Measurements from ENCODE around the gene PTH1R.
A peak's percentile ranks its signal among the peaks of the same experiment; 100 is the strongest.

PTH1R gene

GRCh38 chr3:46845860-46846623 lies 31.5 kb upstream of the PTH1R start:
- no peak overlapping the region for H3K27ac Mint-ChIP-seq
- ATAC-seq, result peak; percentile 86

GRCh38 chr3:46846624-46847542 lies 30.6 kb upstream of the PTH1R start:
- no peak for ATAC-seq
- H3K4me1 Mint-ChIP-seq, result peaks cover 7% of the 10 kb centered on the region
- DNase-seq, result no peak
- no peak overlapping the region for H3K4me3 Mint-ChIP-seq
- no peaks in the 10 kb centered on the region for H3K27me3 Mint-ChIP-seq
- H3K36me3 Mint-ChIP-seq (ENCODE audit: low read depth), result no peaks in the 10 kb centered on the region
- peaks cover 18% of the 10 kb centered on the region for H3K9me3 Mint-ChIP-seq
- no peak overlapping the region for H3K27ac Mint-ChIP-seq

More at GRCh38 chr3:46845860-46846623, 31.5 kb upstream of the PTH1R start:
- Mint-ChIP-seq H3K27me3 (no peaks in the 10 kb centered on the region), H3K9me3 (peaks cover 25% of the 10 kb centered on the region), H3K36me3 (ENCODE audit: low read depth) (no peaks in the 10 kb centered on the region), H3K4me3 (peak overlapping the region; percentile 42), H3K4me1 (peaks cover 7% of the 10 kb centered on the region)
- peak; percentile 73 for DNase-seq

- Mint-ChIP-seq H3K4me3 (no peak overlapping the region), H3K9me3 (peaks cover 9% of the 10 kb centered on the region), H3K27ac (no peak overlapping the region), H3K4me1 (peaks cover 7% of the 10 kb centered on the region), H3K36me3 (ENCODE audit: low read depth) (no peaks in the 10 kb centered on the region), H3K27me3 (no peaks in the 10 kb centered on the region)
- ATAC-seq, result no peak
- no peak for DNase-seq
Observed at GRCh38 chr3:46847744-46848143, 29.8 kb upstream of the PTH1R start.

DNA sequence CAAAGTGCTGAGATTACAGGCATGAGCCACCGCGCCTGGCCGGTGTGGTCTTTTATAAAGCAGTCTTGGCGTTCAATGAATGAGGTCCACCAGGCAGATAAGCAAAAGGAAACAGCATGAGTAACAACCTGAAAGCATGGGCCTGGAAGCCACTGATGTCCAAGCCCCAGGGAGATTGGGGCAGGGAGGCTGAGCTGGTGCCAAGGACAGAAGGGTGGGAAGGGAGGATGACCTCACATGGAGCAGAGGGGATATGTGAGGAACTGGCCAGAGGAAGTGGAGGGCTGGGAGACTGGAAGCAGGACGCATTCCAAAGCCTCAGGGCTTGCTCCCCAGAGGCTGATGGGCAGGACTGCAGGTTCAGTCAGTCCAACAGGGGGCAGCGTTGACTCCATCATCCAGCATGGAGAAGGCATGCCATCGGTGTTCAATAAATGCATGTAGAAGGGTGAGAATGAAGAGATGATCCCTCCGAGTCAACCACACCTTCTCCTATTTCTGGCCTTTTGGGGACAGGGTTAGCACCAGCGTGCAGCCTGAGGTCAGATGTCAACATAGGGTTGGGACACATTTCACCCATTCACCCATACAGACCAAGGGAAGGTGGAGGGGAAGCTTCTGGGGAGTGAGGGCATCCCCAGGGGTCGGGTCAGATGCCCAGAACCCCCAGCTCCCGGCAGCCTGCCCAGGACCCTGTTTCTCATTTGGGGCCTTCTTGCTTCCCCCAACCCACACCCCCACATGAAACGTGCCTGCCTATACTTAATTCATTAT lies 29.1 kb upstream of the PTH1R start:
- DNase-seq, result peak; percentile 60
- no peak overlapping the region for H3K4me3 Mint-ChIP-seq

DNA sequence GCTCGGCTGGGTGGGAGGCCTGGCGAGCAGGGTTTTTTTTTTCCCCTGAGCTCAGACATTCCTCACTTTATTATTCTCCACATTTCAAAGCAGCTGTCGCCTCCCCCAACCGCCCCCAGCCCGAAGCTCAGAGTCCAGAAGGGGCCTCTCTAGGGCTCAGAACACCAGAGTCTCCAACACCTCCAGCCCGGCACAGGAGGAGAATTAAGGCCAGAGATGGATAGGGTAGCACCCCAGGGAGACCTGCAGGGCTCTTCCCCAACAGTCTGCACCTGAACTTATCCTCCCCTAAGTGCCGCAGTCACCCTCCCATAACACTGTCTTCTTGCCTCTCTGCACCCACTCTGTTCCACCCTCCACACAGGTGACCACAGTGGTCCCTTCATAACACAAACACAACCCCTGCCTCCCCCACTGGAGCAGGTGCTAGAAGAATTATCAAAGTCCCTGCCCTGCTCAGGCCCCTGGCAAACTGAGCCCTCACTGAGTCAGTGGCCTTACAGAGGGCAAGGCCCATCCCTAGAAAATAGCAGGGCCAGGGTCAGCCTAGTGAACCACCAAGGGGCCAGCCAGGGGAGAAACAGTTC lies 28.4 kb upstream of the PTH1R start:
- H3K9me3 Mint-ChIP-seq, result no peaks in the 10 kb centered on the region
- no peak overlapping the region for H3K27ac Mint-ChIP-seq
- no peaks in the 10 kb centered on the region for H3K27me3 Mint-ChIP-seq
- DNase-seq, result peak; percentile 0
- H3K4me1 Mint-ChIP-seq, result peaks cover 7% of the 10 kb centered on the region
- ATAC-seq, result no peak
- no peaks in the 10 kb centered on the region for H3K36me3 Mint-ChIP-seq (ENCODE audit: low read depth)
- H3K4me3 Mint-ChIP-seq, result no peak overlapping the region

More for the DNA sequence above, 29.1 kb upstream of the PTH1R start:
- Mint-ChIP-seq H3K27me3 (no peaks in the 10 kb centered on the region), H3K9me3 (peaks cover 3% of the 10 kb centered on the region), H3K27ac (no peak overlapping the region), H3K36me3 (ENCODE audit: low read depth) (no peaks in the 10 kb centered on the region), H3K4me1 (peaks cover 7% of the 10 kb centered on the region)
- no peak for ATAC-seq

GRCh38 chr3:46849686-46850467 lies 27.6 kb upstream of the PTH1R start:
- ATAC-seq, result no peak
- Mint-ChIP-seq H3K27ac (no peak overlapping the region), H3K4me1 (peaks cover 7% of the 10 kb centered on the region), H3K4me3 (no peak overlapping the region), H3K27me3 (no peaks in the 10 kb centered on the region), H3K9me3 (no peaks in the 10 kb centered on the region), H3K36me3 (ENCODE audit: low read depth) (no peaks in the 10 kb centered on the region)
- DNase-seq, result peak; percentile 0

DNA sequence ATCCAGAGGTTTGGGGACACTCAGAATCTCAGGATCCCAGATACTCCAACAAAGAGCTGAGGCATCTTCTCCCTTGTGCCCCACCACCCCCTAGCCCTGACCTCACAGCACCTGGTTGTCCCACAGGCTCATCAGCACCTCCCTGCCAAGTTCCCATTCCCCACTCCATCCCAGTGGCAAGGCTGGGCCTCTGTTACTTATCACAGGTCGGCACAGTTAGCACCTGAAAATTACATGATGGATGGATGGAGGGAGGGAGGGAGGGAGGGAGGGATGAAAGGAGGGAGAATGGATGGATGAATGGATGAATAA lies 27.1 kb upstream of the PTH1R start:
- DNase-seq (peak; percentile 0), ATAC-seq (no peak)
- H3K4me1 Mint-ChIP-seq, result peaks cover 2% of the 10 kb centered on the region
- no peaks in the 10 kb centered on the region for H3K9me3 Mint-ChIP-seq
- no peak overlapping the region for H3K4me3 Mint-ChIP-seq
- H3K27ac Mint-ChIP-seq, result no peak overlapping the region
- H3K36me3 Mint-ChIP-seq (ENCODE audit: low read depth), result no peaks in the 10 kb centered on the region
- H3K27me3 Mint-ChIP-seq, result no peaks in the 10 kb centered on the region

DNA sequence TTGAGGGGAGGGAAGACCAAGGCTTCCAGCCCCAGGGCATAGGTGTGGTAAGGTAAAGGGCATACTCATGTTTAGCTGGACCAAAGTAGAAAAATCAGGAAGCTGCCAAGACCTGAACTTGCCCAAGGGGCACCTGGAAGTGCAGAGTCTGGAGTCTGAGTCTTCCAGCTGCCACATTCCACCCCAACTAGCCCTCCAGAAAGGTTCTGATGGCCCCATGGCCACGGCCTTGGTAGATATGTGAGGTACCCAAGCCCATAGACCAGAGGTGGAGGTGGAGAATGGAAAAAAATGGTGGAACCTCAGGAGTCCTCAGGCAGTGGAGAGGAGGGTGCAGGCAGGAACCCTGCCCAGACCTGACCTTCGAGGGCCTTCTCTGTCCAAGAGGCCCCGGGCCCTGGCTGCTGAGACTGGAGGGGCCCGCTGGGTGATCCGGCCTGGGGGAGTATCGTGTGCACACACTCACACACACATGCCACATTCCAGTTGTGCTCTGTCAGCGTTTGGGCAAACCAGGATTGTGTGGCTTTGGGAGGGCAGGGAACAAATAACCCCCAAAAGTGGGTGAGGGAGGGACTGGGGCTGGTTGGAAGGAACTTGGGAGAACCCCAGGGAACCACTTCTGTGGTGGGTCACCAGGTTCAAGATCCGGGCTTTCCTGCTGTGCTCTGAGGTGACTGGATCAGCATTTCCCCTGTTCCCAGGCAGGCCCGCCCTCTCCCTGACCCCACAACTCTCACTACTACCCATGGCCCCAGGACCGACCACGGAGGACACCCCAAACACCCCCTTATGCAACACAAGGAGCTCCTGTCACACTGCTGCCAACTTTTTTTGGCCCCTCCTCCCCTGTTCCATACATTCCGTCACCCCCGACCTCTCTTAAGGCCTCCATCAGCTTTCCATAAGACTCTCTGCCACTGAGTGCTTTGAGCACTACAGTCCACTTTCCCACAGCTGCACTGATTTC lies 25.9 kb upstream of the PTH1R start:
- peaks cover 2% of the 10 kb centered on the region for H3K27me3 Mint-ChIP-seq

GRCh38 chr3:46852334-46852720 lies 25.2 kb upstream of the PTH1R start:
- Mint-ChIP-seq H3K36me3 (ENCODE audit: low read depth) (no peaks in the 10 kb centered on the region), H3K27ac (no peak overlapping the region), H3K4me3 (no peak overlapping the region), H3K9me3 (no peaks in the 10 kb centered on the region), H3K27me3 (peaks cover 2% of the 10 kb centered on the region), H3K4me1 (no peaks in the 10 kb centered on the region)
- no peak for ATAC-seq
- DNase-seq, result no peak

More for the DNA sequence above, 25.9 kb upstream of the PTH1R start:
- no peaks in the 10 kb centered on the region for H3K9me3 Mint-ChIP-seq
- ATAC-seq (no peak), DNase-seq (peak; percentile 0)
- H3K27ac Mint-ChIP-seq, result no peak overlapping the region
- no peak overlapping the region for H3K4me3 Mint-ChIP-seq
- H3K4me1 Mint-ChIP-seq, result no peaks in the 10 kb centered on the region
- H3K36me3 Mint-ChIP-seq (ENCODE audit: low read depth), result no peaks in the 10 kb centered on the region

DNA sequence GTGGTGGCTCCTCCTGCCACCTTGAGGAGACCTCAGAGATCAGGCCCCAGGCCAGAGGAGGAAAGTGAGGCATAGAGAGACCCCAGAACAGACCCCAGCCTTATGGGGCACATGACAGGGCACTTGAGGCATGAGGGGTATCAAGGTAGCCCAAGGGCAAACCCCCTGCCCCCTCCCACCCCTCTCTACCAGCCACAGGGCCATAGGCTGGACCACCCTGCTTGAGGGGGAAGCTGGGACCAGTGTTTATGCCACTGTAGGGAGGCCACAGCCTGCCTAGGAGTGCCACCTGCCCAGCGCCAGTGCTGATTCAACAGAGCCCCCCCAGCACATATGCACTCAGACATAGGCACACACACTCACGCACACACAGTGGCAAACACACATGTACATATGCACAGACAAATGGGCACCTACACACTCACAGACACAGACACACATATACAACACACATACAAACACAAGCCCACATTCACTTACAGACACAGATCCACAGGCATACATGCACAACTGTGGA lies 24.6 kb upstream of the PTH1R start:
- H3K27me3 Mint-ChIP-seq, result peaks cover 3% of the 10 kb centered on the region
- no peaks in the 10 kb centered on the region for H3K4me1 Mint-ChIP-seq
- no peaks in the 10 kb centered on the region for H3K36me3 Mint-ChIP-seq (ENCODE audit: low read depth)
- no peak for ATAC-seq
- H3K27ac Mint-ChIP-seq, result no peak overlapping the region
- H3K4me3 Mint-ChIP-seq, result no peak overlapping the region
- no peak for DNase-seq
- H3K9me3 Mint-ChIP-seq, result no peaks in the 10 kb centered on the region

DNA sequence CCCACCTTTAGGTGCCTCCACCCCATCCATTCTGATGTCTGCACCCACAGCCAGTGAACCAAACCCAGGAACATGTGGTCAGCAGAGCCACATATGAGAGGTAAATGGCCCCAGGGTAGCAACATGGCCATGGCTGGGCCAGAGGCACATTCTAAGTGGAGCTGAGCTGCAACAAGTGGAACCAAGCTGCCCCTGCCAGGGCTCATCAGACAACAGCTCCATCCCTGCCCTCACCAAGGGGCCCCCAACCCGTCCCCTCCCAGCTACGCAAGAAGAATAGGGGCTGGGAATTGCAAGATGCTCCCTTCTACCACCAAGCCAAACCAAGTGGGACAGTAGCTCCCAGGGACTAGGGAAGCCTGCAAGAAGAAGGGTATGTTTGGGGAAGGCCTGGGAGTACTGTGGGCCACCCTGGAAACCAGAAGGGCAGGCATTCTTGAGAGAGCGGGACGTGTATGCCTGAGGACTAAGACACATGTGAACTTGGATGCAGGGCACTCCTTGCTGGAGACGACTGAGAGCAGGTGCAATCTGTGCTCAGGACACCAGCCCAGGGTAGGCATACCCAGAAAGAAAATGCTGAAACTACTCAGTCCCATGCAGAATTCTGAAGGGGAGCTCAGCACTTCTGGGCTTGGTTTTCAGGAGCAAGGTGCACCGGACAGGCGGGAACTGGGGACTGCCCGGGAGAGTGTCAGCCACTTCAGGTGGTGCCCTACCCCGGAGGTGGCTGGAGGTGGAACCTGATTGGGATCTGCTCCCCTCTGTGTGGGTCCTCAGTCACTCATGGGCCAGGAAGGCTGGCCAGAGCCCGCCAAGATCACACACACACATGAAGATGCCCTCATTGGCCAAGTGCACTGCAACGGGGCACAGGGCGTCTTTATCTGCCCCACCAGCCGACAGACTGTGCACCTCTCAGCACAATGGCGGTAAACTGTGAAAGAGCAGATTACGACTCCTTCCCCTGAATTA lies 23.8 kb upstream of the PTH1R start:
- no peaks in the 10 kb centered on the region for H3K4me1 Mint-ChIP-seq
- DNase-seq, result peak; percentile 0
- peaks cover 5% of the 10 kb centered on the region for H3K27me3 Mint-ChIP-seq
- no peaks in the 10 kb centered on the region for H3K9me3 Mint-ChIP-seq
- H3K36me3 Mint-ChIP-seq (ENCODE audit: low read depth), result no peaks in the 10 kb centered on the region
- H3K27ac Mint-ChIP-seq, result no peak overlapping the region
- H3K4me3 Mint-ChIP-seq, result no peak overlapping the region
- ATAC-seq, result no peak

- Mint-ChIP-seq H3K36me3 (ENCODE audit: low read depth) (no peaks in the 10 kb centered on the region), H3K9me3 (no peaks in the 10 kb centered on the region), H3K27me3 (peaks cover 5% of the 10 kb centered on the region), H3K4me1 (no peaks in the 10 kb centered on the region), H3K27ac (no peak overlapping the region), H3K4me3 (no peak overlapping the region)
- ATAC-seq (no peak), DNase-seq (peak; percentile 0)
Observed at GRCh38 chr3:46854555-46854991, 22.9 kb upstream of the PTH1R start.

Measured in activated naive CD8-positive, alpha-beta T cell treated with anti-CD3 and anti-CD28 coated beads, Interleukin-2, amount 50 U/mL, for 24 hours (primary cell).